C4-2B (cell line): ENCODE results near the gene KRT82.

ENCODE experiments used
- CTCF ChIP-seq: fragments of 450-650 bp; conservative IDR thresholded peaks from 2 replicates; pipeline ENCODE4 v1.5.1; 2017; ENCODE audit warnings: mild to moderate bottlenecking
- ZFX ChIP-seq: fragments of 450-650 bp; IDR thresholded peaks from 2 replicates; pipeline ENCODE4 v1.6.1; 2017

- no peak for TF ChIP-seq CTCF
- no peak for TF ChIP-seq ZFX
Observed at GRCh38 chr12:52385226-52385702, 20.9 kb downstream of the KRT82 start, which contains the start of gene KRT84.
